ENCODE results near the gene SAMD5. TPM values are rescaled to one million over a fixed set of nuclear protein-coding genes. Genes with fewer than 3 reads are reported as not detected.
A peak's percentile ranks its signal among the peaks of the same experiment; 100 is the strongest.

SAMD5 gene
- total RNA-seq, 3 donors from 2014 or later, result 0.80 to 13.5 (median 8.8) TPM

GRCh38 chr6:147553099-147553498 lies 44.6 kb downstream of the SAMD5 start:
- Histone ChIP-seq H3K4me3 (no peak overlapping the region), H3K36me3 (no peaks in the 10 kb centered on the region), H3K4me1 (no peaks in the 10 kb centered on the region), H3K27me3 (no peaks in the 10 kb centered on the region), H3K27ac (no peak overlapping the region), H3K9me3 (no peaks in the 10 kb centered on the region)
- TF ChIP-seq POLR2AphosphoS5 (IDR thresholded peaks at IDR 0.05), result no peak
- TF ChIP-seq POLR2A (IDR thresholded peaks at IDR 0.05), result no peak
- TF ChIP-seq CTCF (IDR thresholded peaks at IDR 0.05), result no peak
- intact Hi-C loops (cut with DNase I; ENCODE audit: low total_unique reads), result no loop called here
- no peak for DNase-seq (ENCODE audit: low spot score in 2 of 2)

- H3K9me3 ChIP-seq, result no peaks in the 10 kb centered on the region
- TF ChIP-seq POLR2A (IDR thresholded peaks at IDR 0.05) (no peak), POLR2AphosphoS5 (IDR thresholded peaks at IDR 0.05) (no peak), CTCF (IDR thresholded peaks at IDR 0.05) (no peak)
- DNase-seq (ENCODE audit: low spot score in 2 of 2), result no peak
- H3K27me3 ChIP-seq, result no peaks in the 10 kb centered on the region
- H3K4me3 ChIP-seq, result no peak overlapping the region
- no peaks in the 10 kb centered on the region for H3K4me1 ChIP-seq
- H3K27ac ChIP-seq, result no peak overlapping the region
- no peaks in the 10 kb centered on the region for H3K36me3 ChIP-seq
- intact Hi-C loops (cut with DNase I; ENCODE audit: low total_unique reads), result no loop called here
These were observed 45.8 kb downstream of the SAMD5 start for GRCh38 chr6:147554281-147554680.

- intact Hi-C loops (cut with DNase I; ENCODE audit: low total_unique reads), result no loop called here
- no peaks in the 10 kb centered on the region for H3K27me3 ChIP-seq
- H3K4me1 ChIP-seq, result no peaks in the 10 kb centered on the region
- H3K4me3 ChIP-seq, result peak overlapping the region in 2 of 3 donors; percentile 19 to 47
- H3K9me3 ChIP-seq, result no peaks in the 10 kb centered on the region
- no peak for TF ChIP-seq POLR2AphosphoS5 (IDR thresholded peaks at IDR 0.05)
- TF ChIP-seq CTCF (IDR thresholded peaks at IDR 0.05), result no peak
- no peak for TF ChIP-seq POLR2A (IDR thresholded peaks at IDR 0.05)
- H3K27ac ChIP-seq, result peak overlapping the region; percentile 74 to 76
- no peak for DNase-seq (ENCODE audit: low spot score in 2 of 2)
- H3K36me3 ChIP-seq, result no peaks in the 10 kb centered on the region
These were observed 50.5 kb downstream of the SAMD5 start for GRCh38 chr6:147559006-147559405.

GRCh38 chr6:147560670-147561069 lies 52.2 kb downstream of the SAMD5 start:
- H3K27ac ChIP-seq, result peak overlapping the region; percentile 56 to 57
- intact Hi-C loops (cut with DNase I; ENCODE audit: low total_unique reads), result no loop called here
- no peak for DNase-seq (ENCODE audit: low spot score in 2 of 2)
- H3K4me3 ChIP-seq, result no peak overlapping the region
- H3K4me1 ChIP-seq, result no peaks in the 10 kb centered on the region
- TF ChIP-seq POLR2AphosphoS5 (IDR thresholded peaks at IDR 0.05) (no peak), CTCF (IDR thresholded peaks at IDR 0.05) (no peak), POLR2A (IDR thresholded peaks at IDR 0.05) (no peak)
- H3K27me3 ChIP-seq, result no peaks in the 10 kb centered on the region
- H3K9me3 ChIP-seq, result no peaks in the 10 kb centered on the region
- no peaks in the 10 kb centered on the region for H3K36me3 ChIP-seq

GRCh38 chr6:147561726-147562125 lies 53.2 kb downstream of the SAMD5 start:
- H3K4me1 ChIP-seq, result no peaks in the 10 kb centered on the region
- intact Hi-C loops (cut with DNase I; ENCODE audit: low total_unique reads), result no loop called here
- no peak for TF ChIP-seq POLR2AphosphoS5 (IDR thresholded peaks at IDR 0.05)
- TF ChIP-seq CTCF (IDR thresholded peaks at IDR 0.05), result no peak
- TF ChIP-seq POLR2A (IDR thresholded peaks at IDR 0.05), result no peak
- no peaks in the 10 kb centered on the region for H3K36me3 ChIP-seq
- no peaks in the 10 kb centered on the region for H3K27me3 ChIP-seq
- H3K9me3 ChIP-seq, result no peaks in the 10 kb centered on the region
- peak in 1 of 2 donors; percentile 49 for DNase-seq (ENCODE audit: low spot score in 2 of 2)
- H3K27ac ChIP-seq, result peak overlapping the region; percentile 56 to 57
- H3K4me3 ChIP-seq, result no peak overlapping the region
